Stimulated activated CD4-positive, alpha-beta T cell treated with anti-CD3 and anti-CD28 coated beads, Interleukin-4, amount 100 ng/mL, for 48 hours (primary cell): ENCODE data around the gene CATSPERZ.
"Not testable (repeated sequence)": the region's sequence is repeated elsewhere in the genome, so short reads cannot be mapped to it uniquely, and the experiment has no call there.

Source experiments
- DNase-seq, 2 donors: peaks; one replicate each; pipeline ENCODE4 v3.0.0-alpha.2; 2020; ENCODE audit warnings: low read depth in 2 of 2

Gene CATSPERZ

GRCh38 chr11:64303109-64304031 lies 3.2 kb downstream of the CATSPERZ start:
- DNase-seq, result no peak

GRCh38 chr11:64304032-64304315 lies 3.8 kb downstream of the CATSPERZ start:
- no peak for DNase-seq

- peak; percentile 96 to 99 for DNase-seq
Measured at GRCh38 chr11:64304316-64305072, 4.3 kb downstream of the CATSPERZ start.

- peak; percentile 100 for DNase-seq
Measured at GRCh38 chr11:64305075-64305690, 5.0 kb downstream of the CATSPERZ start, which contains the start of gene ESRRA. ESRRA (plus strand) TSS chr11:64305524; CDS start chr11:64307180, 1,656 bp downstream.

- DNase-seq, result peak; percentile 51 to 65
Measured at GRCh38 chr11:64305691-64306562, 5.8 kb downstream of the CATSPERZ start.

GRCh38 chr11:64306563-64306875 lies 6.4 kb downstream of the CATSPERZ start:
- no peak for DNase-seq

- DNase-seq, result no peak
Measured at GRCh38 chr11:64306876-64307622, 6.9 kb downstream of the CATSPERZ start.

GRCh38 chr11:64307795-64308194 lies 7.6 kb downstream of the CATSPERZ start:
- DNase-seq, result not testable (repeated sequence)

GRCh38 chr11:64312947-64313346 lies 12.8 kb downstream of the CATSPERZ start:
- no peak for DNase-seq

- no peak for DNase-seq
Measured at GRCh38 chr11:64313491-64314145, 13.5 kb downstream of the CATSPERZ start.

- no peak for DNase-seq
Measured at GRCh38 chr11:64314146-64314804, 14.1 kb downstream of the CATSPERZ start.

- no peak for DNase-seq
Measured at GRCh38 chr11:64314805-64315561, 14.8 kb downstream of the CATSPERZ start.

- not testable (repeated sequence) for DNase-seq
Measured at GRCh38 chr11:64315667-64316526, 15.7 kb downstream of the CATSPERZ start.

- peak in 1 of 2 donors; percentile 25 for DNase-seq
Measured at GRCh38 chr11:64316672-64317324, 16.6 kb downstream of the CATSPERZ start.

GRCh38 chr11:64317325-64317960 lies 17.3 kb downstream of the CATSPERZ start, which contains the start of gene TRMT112:
TRMT112 (minus strand) TSS chr11:64317559; CDS start chr11:64317526, 33 bp downstream.
- peak; percentile 92 to 95 for DNase-seq

GRCh38 chr11:64317961-64318765 lies 18.0 kb downstream of the CATSPERZ start, which contains the start of gene PRDX5:
PRDX5 (plus strand) TSS chr11:64318121; CDS start chr11:64318216, 95 bp downstream.
- peak; percentile 89 to 92 for DNase-seq
